ENCODE data around the gene ST6GALNAC2. TPM values are rescaled to one million over a fixed set of nuclear protein-coding genes. Genes with fewer than 3 reads are reported as not detected.

The ST6GALNAC2 gene
- total RNA-seq, 4 donors from 2014 or later, result 5.4 to 27.1 (median 10.6) TPM

DNA sequence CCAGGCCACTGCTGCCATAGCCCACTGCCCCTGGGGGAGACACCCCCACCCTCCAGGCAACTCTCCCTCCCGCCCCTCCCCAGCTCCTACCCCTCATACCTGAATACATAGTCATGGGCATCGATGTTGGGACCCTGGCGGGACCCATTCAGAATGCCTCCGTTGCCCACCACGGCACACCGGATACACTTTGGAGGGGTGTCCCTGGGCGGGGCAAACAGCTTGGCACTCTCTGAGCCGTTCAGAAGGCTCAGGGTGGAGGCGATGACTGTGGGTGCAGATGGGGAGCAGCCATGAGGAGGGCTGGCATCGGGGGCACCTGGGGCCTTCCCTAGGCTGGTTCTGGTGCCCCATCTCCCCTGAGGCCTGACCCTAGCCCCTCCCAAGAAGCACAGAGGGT is 12.6 kb downstream of the ST6GALNAC2 start:
- Histone ChIP-seq H3K36me3 (no peaks in the 10 kb centered on the region), H3K27ac (no peak overlapping the region), H3K4me1 (peaks cover 0 to 6% (median 0%) of the 10 kb centered on the region in 3 donors), H3K9me3 (no peaks in the 10 kb centered on the region), H3K27me3 (peaks cover 18% of the 10 kb centered on the region), H3K4me3 (no peak overlapping the region)
- no peak for ATAC-seq
- TF ChIP-seq EP300 (IDR thresholded peaks at IDR 0.05), result no peak
- no peak for TF ChIP-seq POLR2A (IDR thresholded peaks at IDR 0.05)
- no CpG with 5 or more reads among the region's 10 CpGs for WGBS, 2 donors (ENCODE audit: low coverage in 1 of 2)

GRCh38 chr17:76572201-76572910 is 13.3 kb downstream of the ST6GALNAC2 start:
- Histone ChIP-seq H3K4me1 (peaks cover 0 to 14% (median 0%) of the 10 kb centered on the region in 3 donors), H3K9me3 (no peaks in the 10 kb centered on the region), H3K36me3 (no peaks in the 10 kb centered on the region), H3K4me3 (no peak overlapping the region), H3K27ac (no peak overlapping the region), H3K27me3 (peaks cover 18% of the 10 kb centered on the region)
- 90 to 98% methylated on average over 2 to 5 of the region's 17 CpGs for WGBS, 2 donors (ENCODE audit: low coverage in 1 of 2)
- TF ChIP-seq POLR2A (IDR thresholded peaks at IDR 0.05), result no peak
- ATAC-seq, result no peak

GRCh38 chr17:76570877-76571471 is 14.7 kb downstream of the ST6GALNAC2 start:
- H3K4me3 ChIP-seq, result no peak overlapping the region
- no peak for ATAC-seq
- TF ChIP-seq CTCF (IDR thresholded peaks at IDR 0.05) (no peak), POLR2AphosphoS5 (IDR thresholded peaks at IDR 0.05) (no peak)
- no peaks in the 10 kb centered on the region for H3K9me3 ChIP-seq
- H3K27ac ChIP-seq, result peak overlapping the region in 1 of 4 donors; percentile 7
- 91 to 93% methylated on average over 12 of the region's 13 CpGs for WGBS, 2 donors (ENCODE audit: low coverage in 1 of 2)
- peaks cover 18% of the 10 kb centered on the region for H3K27me3 ChIP-seq
- H3K4me1 ChIP-seq, result peaks cover 0 to 16% (median 0%) of the 10 kb centered on the region in 3 donors
- peaks cover 0 to 10% of the 10 kb centered on the region in 2 donors for H3K36me3 ChIP-seq

DNA sequence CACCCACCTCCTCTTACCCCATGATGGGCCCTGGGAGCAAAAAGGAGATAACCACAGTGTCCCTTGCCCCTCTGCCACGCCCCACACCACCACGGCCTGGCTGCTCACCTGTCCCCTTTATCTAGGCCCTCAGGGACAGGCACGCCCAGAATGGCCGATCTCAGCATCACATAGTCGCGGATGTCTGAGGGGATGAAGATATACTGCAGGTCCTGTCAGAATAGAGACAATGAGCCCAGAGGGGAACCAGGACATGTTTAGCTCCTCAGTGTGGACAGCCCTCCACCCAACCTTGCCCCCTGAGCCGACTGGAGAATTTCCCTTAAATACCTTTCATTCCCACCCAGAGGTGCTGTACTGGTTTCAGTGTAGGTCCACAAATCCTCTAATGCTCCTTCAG is 15.2 kb downstream of the ST6GALNAC2 start:
- ATAC-seq, result no peak
- Histone ChIP-seq H3K4me1 (peaks cover 0 to 16% (median 0%) of the 10 kb centered on the region in 3 donors), H3K4me3 (no peak overlapping the region), H3K9me3 (no peaks in the 10 kb centered on the region), H3K27ac (peak overlapping the region in 2 of 4 donors; percentile 6 to 7), H3K36me3 (peaks cover 0 to 16% of the 10 kb centered on the region in 2 donors), H3K27me3 (peaks cover 18% of the 10 kb centered on the region)
- TF ChIP-seq EP300 (IDR thresholded peaks at IDR 0.05), result no peak
- TF ChIP-seq CTCF (IDR thresholded peaks at IDR 0.05), result no peak
- TF ChIP-seq POLR2A (IDR thresholded peaks at IDR 0.05), result no peak
- TF ChIP-seq POLR2AphosphoS5 (IDR thresholded peaks at IDR 0.05), result no peak
- 80% methylated on average over 1 of the region's 7 CpGs; no CpG with 5 or more reads in 1 of the 2 donors for WGBS, 2 donors (ENCODE audit: low coverage in 1 of 2)

DNA sequence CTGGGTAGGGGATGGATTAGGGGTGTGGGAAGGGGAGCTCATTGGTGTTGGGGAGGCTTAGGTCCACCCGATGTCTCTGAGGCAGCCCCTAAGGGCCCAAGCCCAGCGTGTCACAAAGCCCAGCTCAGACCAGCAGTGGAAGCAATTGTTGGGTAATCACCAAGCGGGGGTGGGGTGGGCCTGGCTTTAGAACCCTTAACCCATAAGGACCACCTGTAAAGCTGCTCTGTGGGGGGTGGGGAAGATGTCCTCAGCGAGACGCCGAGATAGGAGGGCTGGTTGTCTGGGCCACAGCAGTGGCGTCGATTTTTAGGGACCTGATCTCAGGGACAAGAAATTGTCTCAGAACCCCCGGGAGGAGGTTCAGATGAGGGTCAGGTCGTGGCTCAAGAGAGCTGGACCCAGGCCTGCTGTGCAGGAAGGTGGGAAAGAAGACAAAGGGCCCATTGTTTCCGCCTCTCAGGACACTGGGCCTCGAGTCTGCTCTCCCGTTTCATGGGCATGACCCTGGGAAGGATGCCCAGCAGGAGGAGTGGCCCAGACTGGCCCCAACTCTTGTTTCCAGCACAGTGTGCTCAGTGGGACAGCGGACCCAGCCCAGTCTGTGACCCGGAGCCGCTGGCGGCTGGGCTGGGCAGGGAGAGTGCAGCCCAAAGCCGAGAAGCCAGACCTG is 15.9 kb downstream of the ST6GALNAC2 start:
- Histone ChIP-seq H3K36me3 (peaks cover 0 to 21% of the 10 kb centered on the region in 2 donors), H3K27me3 (peaks cover 18% of the 10 kb centered on the region), H3K4me3 (no peak overlapping the region), H3K4me1 (peaks cover 0 to 16% (median 0%) of the 10 kb centered on the region in 3 donors), H3K9me3 (no peaks in the 10 kb centered on the region), H3K27ac (peak overlapping the region in 2 of 4 donors; percentile 14 to 55)
- TF ChIP-seq CTCF (IDR thresholded peaks at IDR 0.05), result no peak
- TF ChIP-seq POLR2AphosphoS5 (IDR thresholded peaks at IDR 0.05), result no peak
- TF ChIP-seq EP300 (IDR thresholded peaks at IDR 0.05), result no peak
- TF ChIP-seq POLR2A (IDR thresholded peaks at IDR 0.05), result no peak
- peak; percentile 44 for ATAC-seq
- 60 to 63% methylated on average over 5 to 7 of the region's 18 CpGs for WGBS, 2 donors (ENCODE audit: low coverage in 1 of 2)
